ENCODE data around the gene ANKRD35.

Gene ANKRD35

DNA sequence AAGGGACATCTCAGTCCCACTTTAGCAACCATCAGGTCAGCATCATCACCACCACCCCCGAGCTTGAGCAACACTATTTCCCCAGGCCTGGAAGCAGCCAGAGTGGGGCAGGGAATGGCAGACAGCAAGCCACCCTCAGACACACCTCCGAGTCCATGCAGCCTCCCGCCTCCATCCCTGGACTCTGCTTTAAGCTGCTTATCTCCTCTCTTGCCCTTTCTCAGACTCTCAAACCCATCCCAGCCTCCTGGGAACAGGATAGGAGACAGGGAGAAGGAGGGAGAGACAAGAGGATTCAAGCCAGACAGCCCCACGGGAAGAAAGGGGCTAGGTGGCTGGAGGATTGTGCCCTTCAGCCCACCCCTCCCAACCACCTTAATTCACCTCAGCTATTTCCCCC, 28.5 kb downstream of the ANKRD35 start:
- no peak overlapping the region for H3K4me3 ChIP-seq (replicated peaks; ENCODE audit: low read depth, low read length)
- TF ChIP-seq, protein P1, sequence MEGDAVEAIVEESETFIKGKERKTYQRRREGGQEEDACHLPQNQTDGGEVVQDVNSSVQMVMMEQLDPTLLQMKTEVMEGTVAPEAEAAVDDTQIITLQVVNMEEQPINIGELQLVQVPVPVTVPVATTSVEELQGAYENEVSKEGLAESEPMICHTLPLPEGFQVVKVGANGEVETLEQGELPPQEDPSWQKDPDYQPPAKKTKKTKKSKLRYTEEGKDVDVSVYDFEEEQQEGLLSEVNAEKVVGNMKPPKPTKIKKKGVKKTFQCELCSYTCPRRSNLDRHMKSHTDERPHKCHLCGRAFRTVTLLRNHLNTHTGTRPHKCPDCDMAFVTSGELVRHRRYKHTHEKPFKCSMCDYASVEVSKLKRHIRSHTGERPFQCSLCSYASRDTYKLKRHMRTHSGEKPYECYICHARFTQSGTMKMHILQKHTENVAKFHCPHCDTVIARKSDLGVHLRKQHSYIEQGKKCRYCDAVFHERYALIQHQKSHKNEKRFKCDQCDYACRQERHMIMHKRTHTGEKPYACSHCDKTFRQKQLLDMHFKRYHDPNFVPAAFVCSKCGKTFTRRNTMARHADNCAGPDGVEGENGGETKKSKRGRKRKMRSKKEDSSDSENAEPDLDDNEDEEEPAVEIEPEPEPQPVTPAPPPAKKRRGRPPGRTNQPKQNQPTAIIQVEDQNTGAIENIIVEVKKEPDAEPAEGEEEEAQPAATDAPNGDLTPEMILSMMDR (IDR thresholded peaks at IDR 0.05; ENCODE audit: low read length, missing control alignments), result no peak
- DNase-seq (ENCODE audit: low read depth), result no peak

DNA sequence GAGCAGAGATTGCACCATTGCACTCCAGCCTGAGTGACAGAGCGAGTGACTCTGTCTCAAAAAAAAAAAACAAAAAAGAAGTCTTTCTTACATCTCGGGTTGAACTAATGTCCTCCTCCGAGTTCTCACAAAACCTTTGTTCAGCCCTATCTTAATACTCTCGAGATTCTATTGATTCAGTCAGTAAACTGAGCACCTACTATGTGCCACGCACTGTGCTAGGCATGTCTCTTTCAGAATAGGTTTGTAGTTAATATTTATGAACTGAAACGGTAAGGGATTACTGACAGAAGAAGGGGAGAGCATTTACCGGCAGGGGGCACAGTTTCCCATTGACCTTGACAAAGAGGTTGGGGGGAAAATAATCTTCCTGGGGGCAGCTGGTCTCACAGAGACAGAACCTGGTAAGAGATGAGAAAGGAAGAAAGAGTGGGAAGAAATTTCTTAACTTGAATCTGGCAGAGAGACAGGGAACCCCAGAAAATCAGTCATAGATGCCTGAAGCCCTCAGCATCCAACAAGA, 30.2 kb downstream of the ANKRD35 start:
- H3K4me3 ChIP-seq (replicated peaks; ENCODE audit: low read depth, low read length), result no peak overlapping the region
- TF ChIP-seq, protein P1 (IDR thresholded peaks at IDR 0.05; ENCODE audit: low read length, missing control alignments), result peak; percentile 4
- no peak for DNase-seq (ENCODE audit: low read depth)

DNA sequence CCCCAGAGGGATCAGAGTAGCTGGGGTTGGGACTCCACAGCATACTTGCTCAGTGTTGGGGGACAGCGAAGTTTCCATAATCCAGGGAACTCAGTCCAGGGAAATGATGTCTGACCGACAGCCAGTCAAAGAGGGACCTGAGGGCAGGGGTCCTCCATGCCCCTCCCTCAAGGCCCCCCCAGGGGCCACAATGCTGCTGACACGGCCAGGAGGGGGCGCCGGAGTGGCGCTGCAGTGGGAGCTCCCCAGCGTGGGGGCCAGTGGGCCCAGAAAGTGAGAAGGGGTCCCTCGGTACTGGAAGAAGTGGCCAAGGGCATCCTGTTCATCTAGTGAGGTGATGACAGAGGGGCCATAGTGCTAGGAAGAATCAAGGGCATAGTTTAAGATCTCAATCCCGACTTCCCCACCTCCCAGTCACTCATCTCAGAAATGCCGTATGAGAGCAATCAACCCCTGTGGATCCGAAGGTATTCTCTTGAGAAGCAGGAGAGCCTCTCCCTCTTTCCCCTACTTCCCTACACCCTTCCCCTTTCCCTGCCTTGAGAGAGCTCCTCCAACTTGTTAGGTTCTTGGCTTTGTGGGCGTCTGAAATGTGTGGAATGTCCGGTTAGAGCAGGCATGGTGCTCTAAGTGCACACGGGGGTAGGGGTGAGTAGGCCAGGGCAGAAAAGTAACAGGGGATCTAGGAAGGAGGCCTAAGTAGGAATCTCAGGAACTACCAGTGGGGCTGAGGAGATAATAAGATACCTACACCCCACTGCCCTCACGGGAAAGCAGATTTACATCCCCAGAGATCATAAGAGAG, 36.1 kb downstream of the ANKRD35 start:
- H3K4me3 ChIP-seq (replicated peaks; ENCODE audit: low read depth, low read length), result no peak overlapping the region
- DNase-seq (ENCODE audit: low read depth), result peak; percentile 81
- TF ChIP-seq, protein P1 (IDR thresholded peaks at IDR 0.05; ENCODE audit: low read length, missing control alignments), result peak; percentile 41

DNA sequence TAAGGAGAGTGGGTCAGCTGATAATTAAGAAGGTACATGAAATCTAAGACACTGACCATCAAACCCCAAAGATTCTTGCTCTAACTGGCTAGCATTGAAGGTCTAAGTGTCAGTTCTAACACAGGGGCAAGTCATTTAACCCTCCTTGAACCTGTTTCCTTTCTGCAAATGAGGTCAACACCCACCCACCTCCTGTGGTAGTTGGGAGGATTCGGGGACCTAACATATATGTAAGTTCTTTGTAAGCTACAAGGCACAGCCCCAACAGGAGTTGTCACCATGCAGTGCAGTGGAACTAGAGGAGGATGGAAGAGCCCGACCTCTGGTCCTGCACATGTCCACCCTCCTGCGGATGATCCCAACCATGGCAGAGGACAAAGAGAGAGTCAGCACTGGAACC, 37.8 kb downstream of the ANKRD35 start:
- no peak for DNase-seq (ENCODE audit: low read depth)
- TF ChIP-seq, protein P1 (IDR thresholded peaks at IDR 0.05; ENCODE audit: low read length, missing control alignments), result no peak
- no peak overlapping the region for H3K4me3 ChIP-seq (replicated peaks; ENCODE audit: low read depth, low read length)

DNA sequence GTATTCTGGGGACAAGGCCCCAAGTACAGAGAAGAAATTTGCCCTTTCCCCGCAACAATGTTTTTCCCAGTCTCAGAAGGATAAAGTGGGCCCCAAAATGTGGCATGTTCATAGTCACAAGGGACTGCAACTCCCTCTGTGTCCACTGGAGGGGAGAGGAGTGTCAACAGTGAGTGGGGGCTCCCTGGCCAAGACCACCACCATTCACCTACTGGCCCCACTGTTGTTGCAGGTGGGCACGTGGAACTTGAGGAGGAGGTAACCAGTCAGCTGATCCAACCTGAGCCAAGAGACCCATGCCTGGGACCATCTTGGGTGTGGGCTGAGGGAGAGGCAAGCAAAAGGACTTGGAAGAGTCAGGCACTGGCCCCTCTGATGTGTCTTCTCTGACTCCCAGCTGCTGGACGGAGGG, 39.5 kb downstream of the ANKRD35 start:
- peak; percentile 43 for DNase-seq (ENCODE audit: low read depth)
- peak overlapping the region; percentile 59 for H3K4me3 ChIP-seq (replicated peaks; ENCODE audit: low read depth, low read length)
- TF ChIP-seq, protein P1 (IDR thresholded peaks at IDR 0.05; ENCODE audit: low read length, missing control alignments), result peak; percentile 72

DNA sequence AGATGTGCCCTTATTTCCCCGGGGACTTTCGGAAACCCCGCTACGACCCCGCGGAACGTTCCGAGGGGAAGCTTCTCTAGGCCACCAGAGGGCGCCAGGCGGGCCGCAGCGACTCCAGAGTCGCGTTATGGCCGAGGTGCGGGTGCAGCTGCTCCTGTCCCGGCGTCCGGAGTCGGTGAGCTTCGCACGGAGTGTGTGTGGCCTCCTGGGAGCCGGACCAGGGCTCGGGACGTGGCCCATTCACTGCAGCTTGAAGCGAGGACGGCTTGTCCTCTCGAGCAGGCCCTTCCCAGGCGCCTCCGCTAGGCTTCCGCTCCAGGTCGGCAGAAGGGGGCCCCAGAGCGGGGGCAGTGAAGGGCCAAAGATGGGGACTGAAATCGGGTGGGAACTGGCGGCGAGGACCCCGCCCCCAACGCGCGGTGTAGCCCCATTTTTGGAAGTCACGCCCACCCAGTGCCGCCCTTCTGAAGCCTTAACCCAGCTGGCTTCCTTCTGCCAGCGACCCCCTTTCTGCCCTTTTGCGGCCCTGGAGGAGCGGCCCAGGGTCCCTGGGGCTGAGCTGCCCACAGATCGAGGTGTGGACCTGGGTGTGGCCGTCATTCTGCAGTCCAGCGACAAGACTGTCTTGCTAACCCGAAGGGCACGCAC, 40.0 kb downstream of the ANKRD35 start, which contains the start of gene NUDT17:
NUDT17 (plus strand) TSS at position 117 of the 648 bp plus-strand sequence; CDS start at position 128, 11 bp downstream.
- TF ChIP-seq, protein P1 (IDR thresholded peaks at IDR 0.05; ENCODE audit: low read length, missing control alignments), result peak; percentile 89

More for the DNA sequence above, 40.0 kb downstream of the ANKRD35 start, which contains the start of gene NUDT17:
- peak; percentile 75 for DNase-seq (ENCODE audit: low read depth)
- H3K4me3 ChIP-seq (replicated peaks; ENCODE audit: low read depth, low read length), result peak within 1 kb of the TSS; percentile 59
